DOHH2 (cell line): ENCODE measurements around the gene IRAK1BP1.

Experiments
- EZH2phosphoT487 ChIP-seq: fragments of 200-600 bp; sonication (generic); IDR thresholded peaks from 2 replicates; pipeline ENCODE4 v1.6.1; 2017; ENCODE audit warnings: borderline replicate concordance, mild to moderate bottlenecking, antibody characterized with exemption, low read length, moderate library complexity, mixed read lengths
- TF ChIP-seq, protein P1 (sequence below): fragments of 200-600 bp; sonication (generic); IDR thresholded peaks from one replicate; pipeline ENCODE4 v1.5.1; 2014; ENCODE audit warnings: antibody characterized with exemption, mild to moderate bottlenecking, low read depth, low read length; ENCODE audit not compliant: poor library complexity, severe bottlenecking

DNA sequence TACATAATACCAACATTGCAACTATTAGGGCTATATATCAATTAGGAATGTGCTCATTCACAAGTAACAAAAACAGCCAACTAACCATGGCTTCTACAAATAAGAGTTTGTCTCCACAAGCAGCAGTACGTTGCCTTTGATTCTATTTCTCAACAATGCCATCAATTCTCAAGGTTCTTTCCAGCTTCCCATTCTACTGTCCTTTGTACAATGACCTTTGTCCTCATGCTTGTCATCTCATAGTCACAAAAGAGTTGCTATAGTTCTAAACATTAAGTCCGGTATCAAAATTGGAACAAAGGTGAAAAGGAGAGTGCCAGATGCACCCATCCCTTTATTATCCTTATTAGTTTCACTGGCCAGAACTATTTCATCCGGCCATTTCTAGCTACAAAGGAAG is 30.8 kb upstream of the IRAK1BP1 start:
- TF ChIP-seq, protein P1, sequence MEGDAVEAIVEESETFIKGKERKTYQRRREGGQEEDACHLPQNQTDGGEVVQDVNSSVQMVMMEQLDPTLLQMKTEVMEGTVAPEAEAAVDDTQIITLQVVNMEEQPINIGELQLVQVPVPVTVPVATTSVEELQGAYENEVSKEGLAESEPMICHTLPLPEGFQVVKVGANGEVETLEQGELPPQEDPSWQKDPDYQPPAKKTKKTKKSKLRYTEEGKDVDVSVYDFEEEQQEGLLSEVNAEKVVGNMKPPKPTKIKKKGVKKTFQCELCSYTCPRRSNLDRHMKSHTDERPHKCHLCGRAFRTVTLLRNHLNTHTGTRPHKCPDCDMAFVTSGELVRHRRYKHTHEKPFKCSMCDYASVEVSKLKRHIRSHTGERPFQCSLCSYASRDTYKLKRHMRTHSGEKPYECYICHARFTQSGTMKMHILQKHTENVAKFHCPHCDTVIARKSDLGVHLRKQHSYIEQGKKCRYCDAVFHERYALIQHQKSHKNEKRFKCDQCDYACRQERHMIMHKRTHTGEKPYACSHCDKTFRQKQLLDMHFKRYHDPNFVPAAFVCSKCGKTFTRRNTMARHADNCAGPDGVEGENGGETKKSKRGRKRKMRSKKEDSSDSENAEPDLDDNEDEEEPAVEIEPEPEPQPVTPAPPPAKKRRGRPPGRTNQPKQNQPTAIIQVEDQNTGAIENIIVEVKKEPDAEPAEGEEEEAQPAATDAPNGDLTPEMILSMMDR = no peak
- TF ChIP-seq EZH2phosphoT487 = no peak
